T-helper 1 cell (primary cell): Measurements from ENCODE around the gene ITGA5.

ENCODE experiments used
- DNase-seq, 5 donors: peaks; one replicate each; pipeline ENCODE4 v3.0.0-alpha.2; 2012 to 2020

The ITGA5 gene

DNA sequence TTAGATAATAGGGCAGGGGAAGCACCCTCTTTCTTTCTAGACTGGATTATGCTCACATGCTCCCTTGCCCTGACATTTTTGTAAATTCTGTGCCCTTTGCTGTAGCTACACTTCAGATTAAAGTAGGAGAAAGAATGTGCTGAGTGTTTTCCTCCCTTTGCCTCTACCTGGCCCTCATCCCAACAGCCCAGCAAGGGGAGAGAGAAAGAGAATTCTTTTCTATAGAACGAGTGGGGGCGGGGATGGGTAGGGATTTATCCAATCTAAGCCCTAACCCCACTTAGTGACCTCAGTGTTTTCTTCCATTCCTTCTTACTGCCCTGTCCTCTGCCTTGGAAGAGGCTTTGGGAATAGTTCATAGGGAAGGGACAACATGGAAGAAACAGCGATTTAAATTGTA lies 68.3 kb downstream of the ITGA5 start:
- DNase-seq = no peak

- DNase-seq = no peak
Observed at GRCh38 chr12:54349679-54350078, 69.4 kb downstream of the ITGA5 start.

- no peak for DNase-seq
Observed at GRCh38 chr12:54349036-54349435, 70.0 kb downstream of the ITGA5 start.
